Measurements from ENCODE around the gene TEAD4.

TEAD4 gene

GRCh38 chr12:3032770-3033538, 73.8 kb downstream of the TEAD4 start:
- no peak for DNase-seq (ENCODE audit: low read depth)

GRCh38 chr12:3033539-3033867, 74.3 kb downstream of the TEAD4 start:
- no peak for TF ChIP-seq CTCF (conservative IDR thresholded peaks at IDR 0.05; ENCODE audit: low read depth, low read length)
- no peak for DNase-seq (ENCODE audit: low read depth)
- H3K4me3 ChIP-seq (ENCODE audit: low read depth, low read length): no peak overlapping the region

More at GRCh38 chr12:3032770-3033538, 73.8 kb downstream of the TEAD4 start:
- no peak for TF ChIP-seq CTCF (conservative IDR thresholded peaks at IDR 0.05; ENCODE audit: low read depth, low read length)
- no peak overlapping the region for H3K4me3 ChIP-seq (ENCODE audit: low read depth, low read length)

GRCh38 chr12:3034067-3034750, 75.0 kb downstream of the TEAD4 start:
- TF ChIP-seq CTCF (conservative IDR thresholded peaks at IDR 0.05; ENCODE audit: low read depth, low read length): peak; percentile 89
- no peak overlapping the region for H3K4me3 ChIP-seq (ENCODE audit: low read depth, low read length)
- DNase-seq (ENCODE audit: low read depth): peak; percentile 82

GRCh38 chr12:3035171-3035570, 76.0 kb downstream of the TEAD4 start:
- no peak overlapping the region for H3K4me3 ChIP-seq (ENCODE audit: low read depth, low read length)
- TF ChIP-seq CTCF (conservative IDR thresholded peaks at IDR 0.05; ENCODE audit: low read depth, low read length): no peak
- DNase-seq (ENCODE audit: low read depth): peak; percentile 44

DNA sequence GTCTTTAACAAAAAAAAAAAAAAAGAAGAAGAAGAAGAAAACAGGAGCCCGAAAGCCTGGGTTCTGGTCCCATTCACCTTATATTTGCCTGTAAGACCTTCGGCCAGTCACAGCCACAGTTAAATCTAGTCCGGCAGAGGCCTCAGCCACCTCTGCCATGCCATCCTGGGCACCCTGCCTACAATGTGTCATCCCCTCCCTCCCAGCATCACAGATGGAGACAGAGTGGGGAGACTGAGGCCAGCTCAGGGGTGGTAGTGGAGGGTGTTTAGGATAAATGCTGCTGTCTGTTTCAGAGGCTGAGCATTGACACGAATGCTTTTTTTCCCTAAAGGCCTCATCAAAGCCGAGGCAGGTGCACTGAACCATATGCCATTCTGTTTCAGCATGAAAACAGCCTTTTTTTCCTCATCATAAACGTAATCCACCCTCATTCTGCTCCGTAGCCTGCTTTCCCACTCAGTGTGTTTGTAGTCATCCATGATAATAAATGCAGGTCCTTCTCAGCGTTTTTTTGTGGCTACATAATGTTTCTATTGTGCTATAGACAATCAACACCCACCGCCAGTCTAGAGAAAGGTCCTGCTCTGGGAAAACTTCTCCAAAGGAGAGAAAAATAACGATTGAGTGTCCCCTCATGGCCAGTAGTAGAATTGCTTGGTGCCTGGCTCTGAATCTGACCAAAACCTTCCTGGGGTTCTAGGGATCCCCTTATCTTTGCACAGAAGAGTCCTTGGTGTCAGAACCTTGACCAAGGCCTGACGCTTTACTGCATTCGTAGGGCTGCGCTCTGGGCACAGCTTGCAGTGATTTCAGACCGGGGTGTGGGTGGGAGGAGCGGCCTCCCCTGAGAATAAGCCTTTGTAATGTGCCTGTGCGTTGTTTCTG, 76.9 kb downstream of the TEAD4 start:
- H3K4me3 ChIP-seq (ENCODE audit: low read depth, low read length): no peak overlapping the region
- TF ChIP-seq CTCF (conservative IDR thresholded peaks at IDR 0.05; ENCODE audit: low read depth, low read length): peak; percentile 84
- peak; percentile 66 for DNase-seq (ENCODE audit: low read depth)

DNA sequence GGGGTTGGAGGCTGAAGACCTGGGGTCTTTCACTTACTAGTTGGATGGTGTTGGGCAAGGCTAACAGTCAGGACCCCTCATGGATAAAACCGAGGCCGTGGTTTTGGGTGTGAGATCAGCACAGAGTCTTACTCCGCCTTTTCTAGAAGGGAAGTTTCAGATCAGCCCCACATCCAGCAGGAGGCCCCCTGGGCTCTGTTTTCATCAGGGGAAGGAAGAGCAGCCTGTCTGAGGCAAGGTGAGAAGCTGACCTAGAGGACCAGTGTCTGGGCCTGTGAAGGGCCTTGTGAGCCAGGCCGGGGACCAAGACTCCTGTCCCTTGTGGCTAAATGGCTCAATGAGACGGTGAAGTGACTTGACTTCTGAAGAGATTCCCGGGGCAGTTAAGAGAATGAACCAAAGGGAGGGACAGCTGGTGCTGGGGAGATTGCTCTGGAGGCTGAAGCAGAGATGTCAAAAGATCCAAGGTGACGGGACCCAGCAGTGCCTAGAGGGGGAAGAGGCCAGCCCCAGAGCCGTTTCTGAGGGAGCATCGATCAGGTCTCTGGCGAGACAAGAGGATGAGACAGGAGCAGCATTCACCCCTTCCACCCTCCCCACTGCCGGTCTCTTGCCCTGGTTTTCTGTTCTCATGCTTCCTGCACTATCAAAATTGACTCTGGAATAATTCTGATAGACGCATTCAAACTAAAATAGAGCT, 77.9 kb downstream of the TEAD4 start:
- no peak for TF ChIP-seq CTCF (conservative IDR thresholded peaks at IDR 0.05; ENCODE audit: low read depth, low read length)
- DNase-seq (ENCODE audit: low read depth): no peak
- no peak overlapping the region for H3K4me3 ChIP-seq (ENCODE audit: low read depth, low read length)

Data from choroid plexus epithelial cell (primary cell).